ENCODE measurements around the gene GFRA1. TPM values are rescaled to one million over a fixed set of nuclear protein-coding genes. Genes with fewer than 3 reads are reported as not detected.

GFRA1 gene
- polyA plus RNA-seq, 1 donor (not counting 4 experiments of a cell fraction or from before 2014, with no cell fraction given), result not detected

- dilution Hi-C loops (cut with MboI; ENCODE audit: extremely low pct_ligation_motif_present, low sequenced_read_pairs), result no loop called here
- DNase-seq (ENCODE audit: low read depth, low spot score) (no peak), FAIRE-seq (no peak)
- no peaks in the 10 kb centered on the region for H3K36me3 ChIP-seq (ENCODE audit: control insufficient read depth in 2 of 2, extremely low read depth in 1 of 2, insufficient read depth in 2 of 2, low read length in 2 of 2)
- H3K4me2 ChIP-seq (ENCODE audit: control insufficient read depth, extremely low read depth, insufficient read depth, low read depth, low read length), result no peak overlapping the region
- H3K9me1 ChIP-seq (ENCODE audit: control insufficient read depth, extremely low read depth, insufficient read depth, low read length), result no peaks in the 10 kb centered on the region
- no peaks in the 10 kb centered on the region for H3K4me1 ChIP-seq (ENCODE audit: control insufficient read depth, extremely low read depth, insufficient read depth, low read length)
- H3K79me2 ChIP-seq (ENCODE audit: control insufficient read depth, insufficient read depth, low read length), result no peaks in the 10 kb centered on the region
- H3K27ac ChIP-seq (ENCODE audit: control insufficient read depth, insufficient read depth, low read length), result no peak overlapping the region
- H2AFZ ChIP-seq (ENCODE audit: control insufficient read depth, low read length), result no peak overlapping the region
- TF ChIP-seq CTCF (optimal IDR thresholded peaks at IDR 0.05 in 1 of 3, IDR thresholded peaks at IDR 0.05 in 1 of 3, conservative IDR thresholded peaks at IDR 0.05 in 1 of 3; ENCODE audit: extremely low read depth in 1 of 3, insufficient read depth in 2 of 3, low read length in 3 of 3) (no peak), EZH2 (IDR thresholded peaks at IDR 0.05; ENCODE audit: low read length) (no peak)
- H3K9ac ChIP-seq (ENCODE audit: control insufficient read depth, extremely low read depth, insufficient read depth, low read length), result no peak overlapping the region
- H4K20me1 ChIP-seq (ENCODE audit: control insufficient read depth, extremely low read depth, insufficient read depth, low read length), result no peaks in the 10 kb centered on the region
- no peaks in the 10 kb centered on the region for H3K27me3 ChIP-seq (ENCODE audit: control insufficient read depth, extremely low read depth, insufficient read depth, low read length)
- H3K9me3 ChIP-seq (ENCODE audit: control insufficient read depth, low read depth, low read length), result no peaks in the 10 kb centered on the region
- H3K4me3 ChIP-seq (ENCODE audit: control insufficient read depth in 2 of 3, extremely low read depth in 1 of 3, insufficient read depth in 2 of 3, low read depth in 1 of 3, low read length in 3 of 3), result no peak overlapping the region
These were observed 148.2 kb downstream of the GFRA1 start for GRCh38 chr10:116124777-116125176.

- no peak for DNase-seq (ENCODE audit: low read depth, low spot score)
- H3K9me3 ChIP-seq (ENCODE audit: control insufficient read depth, low read depth, low read length), result no peaks in the 10 kb centered on the region
- no peak overlapping the region for H2AFZ ChIP-seq (ENCODE audit: control insufficient read depth, low read length)
- no peak overlapping the region for H3K9ac ChIP-seq (ENCODE audit: control insufficient read depth, extremely low read depth, insufficient read depth, low read length)
- dilution Hi-C loops (cut with MboI; ENCODE audit: extremely low pct_ligation_motif_present, low sequenced_read_pairs), result no loop called here
- H3K27me3 ChIP-seq (ENCODE audit: control insufficient read depth, extremely low read depth, insufficient read depth, low read length), result no peaks in the 10 kb centered on the region
- no peaks in the 10 kb centered on the region for H3K79me2 ChIP-seq (ENCODE audit: control insufficient read depth, insufficient read depth, low read length)
- no peak overlapping the region for H3K27ac ChIP-seq (ENCODE audit: control insufficient read depth, insufficient read depth, low read length)
- H3K9me1 ChIP-seq (ENCODE audit: control insufficient read depth, extremely low read depth, insufficient read depth, low read length), result no peaks in the 10 kb centered on the region
- H3K4me1 ChIP-seq (ENCODE audit: control insufficient read depth, extremely low read depth, insufficient read depth, low read length), result peaks cover 4% of the 10 kb centered on the region
- no peak for FAIRE-seq
- H3K4me2 ChIP-seq (ENCODE audit: control insufficient read depth, extremely low read depth, insufficient read depth, low read depth, low read length), result no peak overlapping the region
- H3K4me3 ChIP-seq (ENCODE audit: control insufficient read depth in 2 of 3, extremely low read depth in 1 of 3, insufficient read depth in 2 of 3, low read depth in 1 of 3, low read length in 3 of 3), result no peak overlapping the region
- no peak for TF ChIP-seq EZH2 (IDR thresholded peaks at IDR 0.05; ENCODE audit: low read length)
- H4K20me1 ChIP-seq (ENCODE audit: control insufficient read depth, extremely low read depth, insufficient read depth, low read length), result no peaks in the 10 kb centered on the region
- no peaks in the 10 kb centered on the region for H3K36me3 ChIP-seq (ENCODE audit: control insufficient read depth in 2 of 2, extremely low read depth in 1 of 2, insufficient read depth in 2 of 2, low read length in 2 of 2)
These were observed 150.3 kb downstream of the GFRA1 start for GRCh38 chr10:116122664-116123063.
